Progenitor cell of endocrine pancreas (in vitro differentiated cells): Measurements from ENCODE around the gene WAC. TPM values are rescaled to one million over a fixed set of nuclear protein-coding genes. Genes with fewer than 3 reads are reported as not detected.

Source experiments
- DNase-seq: peaks from one replicate; pipeline ENCODE4 v3.0.0; 2021; ENCODE audit warnings: low spot score; ENCODE audit not compliant: unreplicated experiment
- H3K27ac Mint-ChIP-seq: 2 replicates; pipeline ENCODE4 v1.8.0; 2021; ENCODE audit warnings: mild to moderate bottlenecking, moderate library complexity, mixed read lengths
- H3K27me3 Mint-ChIP-seq: 2 replicates; pipeline ENCODE4 v1.8.0; 2021; ENCODE audit warnings: mixed read lengths
- H3K36me3 Mint-ChIP-seq: 2 replicates; pipeline ENCODE4 v1.8.0; 2022; ENCODE audit warnings: mixed read lengths; ENCODE audit not compliant: insufficient read depth
- H3K4me1 Mint-ChIP-seq: 2 replicates; pipeline ENCODE4 v1.8.0; 2021; ENCODE audit warnings: low read depth, mixed read lengths
- H3K4me3 Mint-ChIP-seq: 2 replicates; pipeline ENCODE4 v1.8.0; 2021; ENCODE audit warnings: low read depth, mild to moderate bottlenecking, moderate library complexity, mixed read lengths
- H3K9me3 Mint-ChIP-seq: 2 replicates; pipeline ENCODE4 v1.8.0; 2021; ENCODE audit warnings: low read depth, mixed read lengths
- CTCF ChIP-seq: fragments of 200-600 bp; sonication (generic); IDR thresholded peaks from one replicate; pipeline ENCODE4 v1.5.0; 2021; ENCODE audit warnings: antibody characterized with exemption, mild to moderate bottlenecking; ENCODE audit not compliant: unreplicated experiment
- total RNA-seq: library from RNA; stranded (reverse); gene quantifications from 2 replicates; pipeline ENCODE4 v1.2.1, GENCODE V29; 2021

Gene WAC
- total RNA-seq, 1 donor from 2014 or later = 140 TPM

- Mint-ChIP-seq H3K27me3 (peaks cover 3% of the 10 kb centered on the region), H3K27ac (no peak overlapping the region), H3K4me1 (no peaks in the 10 kb centered on the region), H3K36me3 (no peaks in the 10 kb centered on the region), H3K4me3 (no peak overlapping the region), H3K9me3 (no peaks in the 10 kb centered on the region)
- no peak for DNase-seq
- TF ChIP-seq CTCF = no peak
These were observed 99.6 kb downstream of the WAC start for GRCh38 chr10:28632584-28632945.

GRCh38 chr10:28633750-28634149, 100.8 kb downstream of the WAC start:
- no peak for DNase-seq
- Mint-ChIP-seq H3K27me3 (peaks cover 3% of the 10 kb centered on the region), H3K9me3 (no peaks in the 10 kb centered on the region), H3K36me3 (no peaks in the 10 kb centered on the region), H3K27ac (no peak overlapping the region), H3K4me1 (no peaks in the 10 kb centered on the region), H3K4me3 (no peak overlapping the region)
- TF ChIP-seq CTCF = no peak

- TF ChIP-seq CTCF = no peak
- no peaks in the 10 kb centered on the region for H3K36me3 Mint-ChIP-seq
These were observed 104.4 kb downstream of the WAC start for GRCh38 chr10:28637346-28637745.

GRCh38 chr10:28638392-28638791, 105.5 kb downstream of the WAC start:
- Mint-ChIP-seq H3K27ac (no peak overlapping the region), H3K27me3 (peaks cover 3% of the 10 kb centered on the region), H3K4me1 (no peaks in the 10 kb centered on the region), H3K9me3 (no peaks in the 10 kb centered on the region), H3K36me3 (no peaks in the 10 kb centered on the region), H3K4me3 (no peak overlapping the region)
- TF ChIP-seq CTCF = no peak
- DNase-seq = no peak

More at GRCh38 chr10:28637346-28637745, 104.4 kb downstream of the WAC start:
- Mint-ChIP-seq H3K27ac (no peak overlapping the region), H3K4me3 (no peak overlapping the region), H3K4me1 (no peaks in the 10 kb centered on the region), H3K9me3 (no peaks in the 10 kb centered on the region), H3K27me3 (peaks cover 3% of the 10 kb centered on the region)
- no peak for DNase-seq

GRCh38 chr10:28640551-28640950, 107.6 kb downstream of the WAC start:
- H3K27me3 Mint-ChIP-seq = peaks cover under 1% of the 10 kb centered on the region
- no peak for DNase-seq
- H3K4me3 Mint-ChIP-seq = no peak overlapping the region
- no peaks in the 10 kb centered on the region for H3K9me3 Mint-ChIP-seq
- H3K36me3 Mint-ChIP-seq = no peaks in the 10 kb centered on the region
- TF ChIP-seq CTCF = no peak
- H3K27ac Mint-ChIP-seq = no peak overlapping the region
- H3K4me1 Mint-ChIP-seq = no peaks in the 10 kb centered on the region
